Gastroesophageal sphincter (tissue), 4 donors: Measurements from ENCODE around the gene ATP2C1. TPM values are rescaled to one million over a fixed set of nuclear protein-coding genes. Genes with fewer than 3 reads are reported as not detected.
A peak's percentile ranks its signal among the peaks of the same experiment; 100 is the strongest.

Experiments
- ATAC-seq: fragments of 150-250 bp; one replicate; pipeline ENCODE4 v1.9.1; 2016; ENCODE audit warnings: mild to moderate bottlenecking, moderate library complexity
- H3K27ac ChIP-seq, 4 donors: fragments of 200-600 bp; sonication (generic) in 3 of 4; 1 replicate in 3 of 4; 2 replicates in 1 of 4; pipeline ENCODE4 v1.5.1; 2016 to 2019
- H3K27me3 ChIP-seq: fragments of 200-600 bp; sonication (generic); one replicate; pipeline ENCODE4 v1.5.1; 2019
- H3K36me3 ChIP-seq, 2 donors: fragments of 200-600 bp; sonication (generic); one replicate each; pipeline ENCODE4 v1.5.1; 2019; ENCODE audit warnings: control low read depth in 1 of 2
- H3K4me1 ChIP-seq, 3 donors: fragments of 200-600 bp; sonication (generic); 1 replicate in 2 of 3; 2 replicates in 1 of 3; pipeline ENCODE4 v1.5.1; 2016 to 2019; ENCODE audit warnings: control low read depth in 2 of 3
- H3K4me3 ChIP-seq, 2 donors: fragments of 200-600 bp; sonication (generic); one replicate each; pipeline ENCODE4 v1.5.1; 2019; ENCODE audit warnings: mild to moderate bottlenecking in 1 of 2, moderate library complexity in 1 of 2
- H3K9me3 ChIP-seq, 3 donors: fragments of 200-600 bp; sonication (generic); one replicate each; pipeline ENCODE4 v1.5.1; 2017 to 2019; ENCODE audit warnings: control low read depth in 2 of 3
- EP300 ChIP-seq: sonication (generic); formaldehyde crosslinking; IDR thresholded peaks from one replicate; pipeline ENCODE4 v1.6.1; 2017; ENCODE audit warnings: antibody characterized with exemption, mild to moderate bottlenecking
- POLR2A ChIP-seq, 2 donors: fragments of 450-650 bp; IDR thresholded peaks; one replicate each; pipeline ENCODE4 v1.6.1; 2017; ENCODE audit warnings: antibody characterized with exemption in 2 of 2, mild to moderate bottlenecking in 2 of 2, moderate library complexity in 1 of 2
- POLR2AphosphoS5 ChIP-seq: sonication (generic); formaldehyde crosslinking; IDR thresholded peaks from one replicate; pipeline ENCODE4 v1.6.1; 2017; ENCODE audit warnings: antibody characterized with exemption
- WGBS, 2 donors: methylation state at CpG; one replicate each; pipeline ENCODE4 v1.1.5; 2018; ENCODE audit warnings: low coverage in 1 of 2; 5-methylcytosine and 5-hydroxymethylcytosine counted together
- total RNA-seq, 4 donors: library from RNA; depleted of rRNA; stranded (reverse); fragments of >200 nt; gene quantifications; one replicate each; pipeline ENCODE4 v1.1.0, GENCODE V29; 2016
- TF ChIP-seq, protein P1 (sequence below), 4 experiments: fragments of 200-600 bp in 2 of 4; fragments of 450-650 bp in 2 of 4; sonication (generic) in 1 of 4; IDR thresholded peaks; one replicate each; pipeline ENCODE4 v1.5.1; 2017 to 2019; ENCODE audit warnings: antibody characterized with exemption in 4 of 4, mild to moderate bottlenecking in 2 of 4, moderate library complexity in 2 of 4

Gene ATP2C1
- total RNA-seq, 4 donors from 2014 or later, result 36.7 to 56.6 (median 44.8) TPM

DNA sequence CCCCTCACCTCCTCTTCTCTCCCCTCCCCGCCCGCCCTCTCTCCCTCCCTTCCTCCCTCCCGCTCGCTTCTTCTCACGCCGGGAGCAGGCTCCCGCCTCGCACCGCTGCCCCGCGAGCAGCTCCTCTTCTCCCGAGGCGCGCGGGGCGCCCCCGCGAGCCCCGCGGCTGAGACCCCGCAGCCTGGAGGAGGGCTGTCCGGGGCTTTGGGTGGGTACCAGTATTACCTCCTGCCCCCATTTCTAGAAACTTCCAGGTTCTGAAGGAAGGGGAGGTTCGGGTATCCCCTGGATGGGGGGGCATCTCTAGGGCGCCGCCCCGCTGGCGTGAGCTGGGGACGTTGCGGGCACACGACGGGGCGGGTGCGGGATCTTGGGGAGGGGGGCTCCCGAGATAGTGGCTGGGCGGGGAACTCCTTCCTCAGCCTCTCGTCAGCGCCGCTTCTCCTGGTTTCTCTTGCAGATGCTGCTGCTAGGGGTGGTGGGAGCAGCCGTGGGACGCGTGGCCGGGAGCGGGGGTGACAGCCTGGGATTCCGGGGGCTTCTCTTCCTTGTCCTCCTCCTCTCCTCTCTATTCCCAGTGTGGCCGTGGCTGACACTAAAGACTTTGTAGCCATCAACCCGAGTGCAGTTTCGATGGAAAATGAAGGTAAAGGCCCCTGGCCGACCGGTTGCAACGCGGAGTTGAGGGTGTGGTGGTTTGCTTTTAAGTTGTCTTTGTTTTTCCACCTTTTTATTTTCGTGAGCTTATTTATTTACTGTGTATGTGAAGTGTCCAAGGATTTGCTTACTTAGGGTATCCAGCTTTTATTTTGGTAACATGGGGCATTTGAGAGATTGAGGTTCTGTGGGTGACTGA lies 474 bp downstream of the ATP2C1 start:
- Histone ChIP-seq H3K9me3 (no peaks in the 10 kb centered on the region), H3K4me3 (peak overlapping the region; percentile 80 to 81), H3K27ac (peak overlapping the region; percentile 91 to 98 (median 94)), H3K27me3 (no peaks in the 10 kb centered on the region), H3K36me3 (no peaks in the 10 kb centered on the region), H3K4me1 (peaks cover 0 to 51% (median 8%) of the 10 kb centered on the region in 3 donors)
- TF ChIP-seq, protein P1, sequence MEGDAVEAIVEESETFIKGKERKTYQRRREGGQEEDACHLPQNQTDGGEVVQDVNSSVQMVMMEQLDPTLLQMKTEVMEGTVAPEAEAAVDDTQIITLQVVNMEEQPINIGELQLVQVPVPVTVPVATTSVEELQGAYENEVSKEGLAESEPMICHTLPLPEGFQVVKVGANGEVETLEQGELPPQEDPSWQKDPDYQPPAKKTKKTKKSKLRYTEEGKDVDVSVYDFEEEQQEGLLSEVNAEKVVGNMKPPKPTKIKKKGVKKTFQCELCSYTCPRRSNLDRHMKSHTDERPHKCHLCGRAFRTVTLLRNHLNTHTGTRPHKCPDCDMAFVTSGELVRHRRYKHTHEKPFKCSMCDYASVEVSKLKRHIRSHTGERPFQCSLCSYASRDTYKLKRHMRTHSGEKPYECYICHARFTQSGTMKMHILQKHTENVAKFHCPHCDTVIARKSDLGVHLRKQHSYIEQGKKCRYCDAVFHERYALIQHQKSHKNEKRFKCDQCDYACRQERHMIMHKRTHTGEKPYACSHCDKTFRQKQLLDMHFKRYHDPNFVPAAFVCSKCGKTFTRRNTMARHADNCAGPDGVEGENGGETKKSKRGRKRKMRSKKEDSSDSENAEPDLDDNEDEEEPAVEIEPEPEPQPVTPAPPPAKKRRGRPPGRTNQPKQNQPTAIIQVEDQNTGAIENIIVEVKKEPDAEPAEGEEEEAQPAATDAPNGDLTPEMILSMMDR (IDR thresholded peaks at IDR 0.05), result no peak
- TF ChIP-seq EP300 (no peak), POLR2AphosphoS5 (no peak), POLR2A (IDR thresholded peaks at IDR 0.05) (no peak)
- ATAC-seq, result peak; percentile 23
- WGBS, 2 donors, result 0% methylated on average over 4 to 16 of the region's 52 CpGs

DNA sequence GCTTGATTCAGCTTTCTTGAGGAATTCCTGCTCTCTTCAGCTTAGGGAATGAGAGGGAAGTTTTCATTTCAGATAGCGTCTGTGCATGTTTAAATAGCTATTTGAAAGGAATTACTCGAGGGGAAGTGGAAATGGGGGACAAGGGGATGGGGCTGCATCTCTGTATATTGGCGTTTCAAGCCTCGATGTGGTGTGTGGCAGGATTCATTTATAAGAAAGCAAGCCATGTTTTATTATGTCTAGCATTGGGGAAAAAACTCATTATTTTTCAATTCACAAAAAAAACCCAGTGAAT lies 1.0 kb downstream of the ATP2C1 start:
- Histone ChIP-seq H3K36me3 (no peaks in the 10 kb centered on the region), H3K27me3 (no peaks in the 10 kb centered on the region), H3K4me1 (peaks cover 0 to 51% (median 8%) of the 10 kb centered on the region in 3 donors), H3K4me3 (peak overlapping the region; percentile 80 to 81), H3K27ac (peak overlapping the region in 2 of 4 donors; percentile 93 to 98), H3K9me3 (no peaks in the 10 kb centered on the region)
- WGBS, 2 donors, result 0 to 3% methylated on average over 3 to 4 of the region's 4 CpGs
- ATAC-seq, result no peak
- TF ChIP-seq POLR2AphosphoS5, result no peak
- TF ChIP-seq POLR2A (IDR thresholded peaks at IDR 0.05), result no peak
- TF ChIP-seq EP300, result no peak
- TF ChIP-seq, protein P1 (IDR thresholded peaks at IDR 0.05), result no peak

DNA sequence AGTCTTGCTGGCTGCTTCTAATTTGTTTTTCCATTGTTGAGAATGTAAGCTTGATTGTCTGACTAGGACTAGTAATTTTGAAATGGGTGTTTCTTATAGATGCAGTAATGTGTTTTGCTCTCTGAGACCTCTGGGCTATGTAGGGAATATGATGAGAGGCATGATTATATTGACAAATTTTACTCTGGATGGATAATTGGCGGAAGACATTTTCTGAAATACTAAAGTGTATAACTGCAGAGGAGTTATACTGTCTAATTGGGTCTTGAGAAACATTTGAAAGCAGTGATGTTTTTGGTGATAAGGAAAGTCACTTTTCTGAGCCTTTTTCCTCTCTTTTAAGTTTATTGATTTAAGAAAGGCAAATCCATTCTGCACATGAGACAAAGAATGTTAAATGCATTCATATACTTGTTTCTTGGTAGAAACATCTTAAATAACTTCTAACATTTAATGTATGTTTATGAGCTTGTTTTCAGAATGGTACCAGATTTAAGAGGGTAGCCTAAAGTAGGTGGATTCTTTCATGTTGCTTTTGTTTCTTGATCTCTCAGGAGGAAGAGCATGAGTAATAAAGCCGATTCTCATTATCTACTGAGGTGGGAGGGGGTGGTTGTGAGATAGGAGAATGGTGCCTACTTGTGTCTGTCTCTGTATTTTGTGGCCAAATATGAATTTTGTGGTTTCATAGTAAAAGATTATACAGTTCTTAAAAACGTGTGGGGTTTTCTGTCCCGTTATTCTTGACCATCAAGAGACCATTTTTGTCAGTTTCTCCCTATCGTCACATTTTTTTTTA lies 2.0 kb downstream of the ATP2C1 start:
- Histone ChIP-seq H3K27me3 (no peaks in the 10 kb centered on the region), H3K27ac (no peak overlapping the region), H3K36me3 (no peaks in the 10 kb centered on the region), H3K4me3 (no peak overlapping the region), H3K4me1 (peaks cover 0 to 59% (median 8%) of the 10 kb centered on the region in 3 donors), H3K9me3 (no peaks in the 10 kb centered on the region)
- ATAC-seq, result no peak
- 73 to 77% methylated on average over 5 of the region's 5 CpGs for WGBS, 2 donors
- TF ChIP-seq POLR2A (IDR thresholded peaks at IDR 0.05) (no peak), POLR2AphosphoS5 (no peak), EP300 (no peak)
- TF ChIP-seq, protein P1 (IDR thresholded peaks at IDR 0.05), result no peak

DNA sequence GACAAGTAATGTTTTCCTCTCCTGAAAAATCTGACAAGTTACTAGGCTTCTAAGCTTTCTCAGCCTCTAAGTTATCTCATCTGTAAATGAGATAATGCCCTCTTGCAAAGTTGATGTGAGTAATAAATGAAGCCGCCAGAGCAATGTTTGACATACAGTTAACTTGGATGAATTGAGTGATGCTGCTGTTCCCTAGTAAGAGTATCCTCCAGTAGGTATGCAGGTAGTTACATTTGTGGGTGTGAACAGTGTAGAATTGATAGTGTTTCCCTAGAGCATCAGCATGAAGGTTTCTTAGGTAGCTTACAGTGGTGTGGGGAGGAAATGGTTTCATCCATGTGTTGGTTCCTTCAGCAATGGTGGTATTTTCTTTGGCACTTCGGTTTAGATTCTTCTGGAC lies 3.4 kb downstream of the ATP2C1 start:
- H3K27me3 ChIP-seq, result no peaks in the 10 kb centered on the region
- TF ChIP-seq, protein P1 (IDR thresholded peaks at IDR 0.05), result no peak
- TF ChIP-seq POLR2AphosphoS5 (no peak), EP300 (no peak), POLR2A (IDR thresholded peaks at IDR 0.05) (no peak)
- WGBS, 2 donors, result 79 to 86% methylated on average over 2 of the region's 2 CpGs
- H3K36me3 ChIP-seq, result no peaks in the 10 kb centered on the region
- H3K4me1 ChIP-seq, result peaks cover 0 to 68% (median 8%) of the 10 kb centered on the region in 3 donors
- no peak overlapping the region for H3K27ac ChIP-seq
- no peak for ATAC-seq
- H3K9me3 ChIP-seq, result no peaks in the 10 kb centered on the region
- no peak overlapping the region for H3K4me3 ChIP-seq
